Measurements from ENCODE around the gene IL17F.

The IL17F gene

DNA sequence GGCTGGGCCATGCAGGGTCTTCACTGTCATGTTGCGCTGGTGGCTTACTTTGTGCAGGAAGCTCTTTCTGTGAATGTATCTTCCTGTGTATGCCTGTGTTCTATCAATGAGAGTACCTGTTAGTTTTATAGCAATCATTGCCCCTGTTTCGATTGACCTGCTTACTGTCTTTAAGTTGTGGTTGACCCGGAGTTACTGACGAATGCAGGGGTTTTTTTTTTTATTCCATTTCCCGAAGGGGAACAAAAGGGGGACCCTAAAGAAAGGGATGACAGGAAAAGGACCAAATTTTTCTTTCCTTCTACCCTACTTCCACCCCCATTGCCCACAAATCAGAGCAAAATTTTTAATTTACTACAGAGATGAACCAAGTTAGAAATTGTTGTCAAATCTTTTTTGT lies at the start of gene IL17F:
TSS of gene IL17F (minus strand) at position 101 of the 400 bp plus-strand sequence. CDS start at position 30, 71 bp downstream.
- DNase-seq, result no peak

DNA sequence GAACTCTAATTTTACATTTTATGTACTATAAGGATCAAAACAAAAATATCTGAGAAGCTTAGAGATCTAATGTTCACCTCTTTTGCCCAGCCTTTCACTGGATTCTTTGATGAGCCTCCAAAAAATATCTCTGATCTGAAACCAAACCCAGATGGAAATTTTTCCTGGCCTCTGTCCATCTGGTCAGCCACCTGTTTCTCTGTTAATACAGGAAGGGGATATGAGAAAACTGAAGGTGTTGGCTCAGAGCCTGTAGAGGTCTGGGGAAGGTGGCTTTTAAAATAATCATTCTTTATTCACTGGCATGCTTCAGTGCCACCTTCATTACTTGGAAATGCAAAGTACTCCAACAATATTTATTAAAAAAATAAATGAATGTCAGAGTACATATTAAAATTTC lies 48.8 kb upstream of the IL17F start:
- DNase-seq, result peak; percentile 88

- DNase-seq, result no peak
These were observed 44.5 kb upstream of the IL17F start for GRCh38 chr6:52288841-52289240.

- no peak for DNase-seq
These were observed 43.9 kb upstream of the IL17F start for GRCh38 chr6:52288216-52288615.

DNA sequence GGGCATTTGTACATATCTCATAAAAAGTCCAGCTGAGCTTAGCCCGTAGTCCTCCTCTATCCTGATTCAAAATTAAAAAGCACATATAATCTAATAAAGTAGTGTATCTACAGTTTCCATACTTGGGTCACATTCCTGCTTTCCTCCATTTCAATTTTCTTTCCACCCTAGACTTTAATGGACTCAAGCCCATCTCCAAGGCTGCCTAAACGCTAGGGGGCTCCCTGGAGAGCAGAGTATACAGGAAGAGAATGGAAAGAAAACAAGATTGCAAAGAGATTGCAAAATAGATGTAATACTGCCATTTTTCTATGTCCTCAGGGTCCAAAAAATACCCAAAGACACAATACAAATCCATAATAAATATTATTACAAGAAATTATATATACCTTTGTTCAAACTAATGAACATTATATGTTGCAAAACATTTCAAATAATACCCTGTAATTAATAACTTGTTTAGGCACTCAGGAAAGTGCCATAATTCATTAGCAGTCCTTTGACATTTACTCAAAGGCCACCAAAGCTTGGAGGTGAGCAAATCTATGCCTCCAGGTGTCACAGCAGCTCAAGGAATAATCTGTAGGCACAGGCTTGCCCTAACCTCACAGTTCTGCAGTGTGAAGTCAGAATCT lies 42.6 kb upstream of the IL17F start:
- peak; percentile 72 for DNase-seq

DNA sequence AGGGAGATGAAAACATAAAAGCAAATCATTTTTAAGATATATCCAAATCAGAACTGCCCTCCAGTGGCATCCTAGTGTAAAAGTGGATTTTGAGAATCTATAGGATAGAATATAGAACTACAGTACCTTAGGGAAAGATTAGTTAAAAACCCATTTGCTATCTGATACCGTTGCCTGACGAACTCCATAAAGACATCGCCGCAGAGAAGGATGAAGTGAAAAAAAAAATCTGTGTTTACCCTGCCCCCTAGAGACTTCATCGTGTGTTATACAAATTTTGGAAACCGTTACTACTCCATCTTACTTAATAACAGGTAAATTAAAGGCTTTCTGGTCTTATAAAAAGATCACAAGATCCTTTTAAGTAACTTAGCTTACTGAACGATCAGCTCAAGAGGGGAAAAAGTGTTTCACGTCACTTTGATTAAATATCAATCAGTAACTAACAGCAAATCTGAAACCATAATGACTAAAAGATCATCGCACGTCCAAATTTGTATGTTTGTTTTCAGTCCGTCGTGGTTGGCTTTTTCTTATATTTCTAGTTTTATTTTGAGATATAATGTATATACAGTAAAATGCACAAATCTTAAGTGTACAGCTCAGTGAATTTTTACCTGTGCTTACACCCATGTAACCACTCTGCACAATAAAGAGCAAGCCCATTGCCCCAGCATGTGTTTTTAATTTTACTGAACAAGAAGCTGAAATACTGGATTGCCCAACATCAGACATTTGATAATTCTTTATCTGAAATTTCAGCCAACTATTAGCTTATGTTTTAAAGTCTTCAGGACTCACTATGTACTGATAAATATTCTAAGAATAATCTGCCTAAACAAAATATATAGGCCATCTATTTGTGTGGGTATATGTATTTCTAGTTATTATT lies 41.1 kb upstream of the IL17F start:
- DNase-seq, result peak; percentile 49

DNA sequence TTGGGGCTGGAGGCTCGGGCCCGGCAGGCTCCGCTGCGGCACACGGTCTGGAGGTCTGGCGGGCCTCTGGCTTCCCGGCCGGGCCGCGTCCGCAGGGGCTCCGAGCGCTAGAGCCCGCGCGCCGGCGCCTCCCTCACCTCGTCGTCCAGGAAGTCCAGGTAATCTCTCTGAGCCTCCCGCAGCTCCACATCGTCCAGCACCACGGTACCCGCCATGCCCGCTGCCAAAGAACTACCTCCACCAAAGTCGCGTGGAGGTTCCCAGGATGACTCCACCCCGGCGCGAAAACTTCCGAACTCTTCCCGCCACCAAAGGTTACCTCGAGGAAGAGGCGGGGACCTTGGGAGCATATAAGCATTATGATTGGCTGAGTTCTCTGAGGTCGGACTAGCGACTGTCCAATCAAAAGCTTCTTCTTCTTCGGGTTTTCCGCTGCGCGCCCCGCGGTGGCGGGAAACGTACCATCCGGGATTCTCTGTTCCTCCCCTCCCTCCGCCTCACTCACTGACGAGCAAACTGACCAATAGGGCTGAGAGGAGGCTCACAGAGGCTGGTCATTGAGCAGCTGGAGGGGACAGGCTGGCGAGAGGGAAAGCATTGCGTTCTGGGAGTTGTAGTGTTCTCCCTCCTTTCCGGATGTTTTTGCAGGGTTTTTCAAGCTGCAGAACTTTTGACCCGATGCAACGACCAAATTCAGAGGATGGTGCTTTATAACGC lies 40.3 kb upstream of the IL17F start, which contains the start of gene MCM3:
TSS of gene MCM3 (minus strand) at position 283 of the 717 bp plus-strand sequence. CDS start at position 215, 68 bp downstream.
- peak; percentile 99 for DNase-seq

DNA sequence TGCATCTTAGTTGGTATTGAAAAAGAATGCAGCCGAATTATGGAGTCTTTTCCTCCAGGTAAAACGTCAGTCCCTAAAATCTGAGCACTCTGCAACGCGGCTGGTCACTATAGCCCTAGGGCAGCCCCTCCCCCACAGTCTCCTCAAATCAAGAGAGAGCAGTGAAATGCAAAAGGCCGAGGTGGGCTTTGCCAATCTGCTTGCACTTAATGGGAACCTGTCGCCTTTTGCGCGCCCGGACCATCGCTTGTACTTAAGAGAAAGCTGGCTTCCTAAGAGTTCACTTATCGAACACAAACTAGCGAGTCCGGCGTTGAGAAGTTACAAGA lies 39.8 kb upstream of the IL17F start:
- peak; percentile 77 for DNase-seq

DNA sequence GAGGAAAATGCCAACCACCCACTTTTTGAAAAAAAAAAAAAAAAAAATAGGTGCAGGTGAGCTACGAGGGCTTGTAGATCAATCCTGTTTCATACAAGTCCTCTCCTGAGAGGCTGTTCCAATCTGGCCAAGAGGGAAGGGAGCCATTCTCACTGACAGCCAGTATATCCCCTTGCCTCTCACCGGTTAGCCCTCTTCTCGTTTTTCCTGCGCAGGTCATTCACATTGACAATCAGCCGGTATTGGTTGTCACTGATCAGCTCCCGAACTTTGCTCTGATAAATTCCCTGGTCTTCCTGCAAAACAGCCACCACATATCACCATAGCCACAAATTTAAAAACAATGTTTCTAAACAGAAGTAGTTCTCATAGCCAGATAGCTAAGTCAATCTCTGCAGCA lies 38.8 kb upstream of the IL17F start:
- no peak for DNase-seq

GRCh38 chr6:52276130-52276529 lies 31.8 kb upstream of the IL17F start:
- no peak for DNase-seq

DNA sequence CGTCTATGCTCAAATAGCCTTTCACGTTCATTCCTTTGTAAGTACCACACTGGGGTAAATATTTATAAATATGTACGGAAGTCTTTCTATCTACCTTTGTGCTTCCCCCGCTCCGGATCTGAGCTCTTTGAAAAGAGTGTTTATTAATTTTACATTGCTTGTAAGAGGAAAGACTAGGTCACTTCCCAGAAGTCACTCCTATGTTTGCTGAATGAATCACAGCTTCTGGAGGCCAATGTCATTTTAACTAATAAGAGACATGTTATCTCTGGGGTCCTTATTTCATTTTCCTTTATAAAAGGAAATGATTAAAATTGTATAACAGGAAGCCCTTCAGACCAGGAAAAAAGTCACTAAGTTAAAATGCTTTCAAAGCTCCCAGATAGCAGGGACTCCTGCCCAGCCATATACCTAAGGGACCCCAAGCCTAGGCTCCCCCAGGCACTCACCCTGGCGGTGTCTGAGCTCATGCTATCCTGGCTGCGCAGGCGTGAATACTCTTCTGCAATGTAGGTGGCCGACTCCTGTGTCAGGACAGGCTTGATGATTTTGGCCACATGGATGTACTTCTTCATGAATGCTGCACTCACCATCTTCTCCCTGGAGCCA lies 27.7 kb upstream of the IL17F start:
- DNase-seq, result no peak

DNA sequence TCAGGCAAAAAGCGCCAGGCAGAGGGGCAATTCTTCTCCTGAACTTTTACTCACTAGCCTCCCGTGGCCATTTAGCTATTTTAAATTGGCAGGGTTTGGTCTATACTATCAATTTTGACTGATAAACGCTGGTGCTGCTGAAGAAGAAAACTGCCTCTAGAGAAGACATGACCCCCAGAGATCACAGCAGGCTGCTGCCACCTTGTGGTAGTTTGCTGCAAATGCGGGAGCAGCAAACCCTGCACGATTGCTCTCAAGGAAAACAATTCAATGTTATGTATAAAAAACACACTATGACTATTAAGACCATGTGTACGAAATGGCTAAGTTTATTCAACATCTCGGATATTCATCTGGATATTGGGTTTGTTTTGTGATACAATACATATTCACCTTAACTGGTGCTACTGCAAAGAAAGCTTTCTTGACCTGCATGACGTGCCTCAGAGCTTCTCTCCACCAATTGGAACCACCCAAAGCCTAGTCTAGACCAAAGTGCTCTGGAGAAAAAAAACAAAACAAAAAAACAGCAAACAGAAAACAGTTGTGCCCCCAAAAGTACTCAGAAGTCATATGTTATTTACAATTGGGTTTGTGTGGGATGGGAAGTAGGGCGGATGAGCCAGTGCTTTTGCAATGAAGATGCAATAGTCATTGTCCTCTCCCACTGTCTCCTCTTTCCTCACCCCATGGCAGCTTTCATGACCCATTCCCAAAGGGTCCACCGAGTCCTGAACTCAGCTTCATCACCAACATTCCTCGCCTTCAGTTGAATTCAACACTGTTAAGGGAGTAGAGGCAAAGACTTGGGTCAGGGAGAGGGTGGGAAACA lies 19.6 kb upstream of the IL17F start:
- peak; percentile 71 for DNase-seq

DNA sequence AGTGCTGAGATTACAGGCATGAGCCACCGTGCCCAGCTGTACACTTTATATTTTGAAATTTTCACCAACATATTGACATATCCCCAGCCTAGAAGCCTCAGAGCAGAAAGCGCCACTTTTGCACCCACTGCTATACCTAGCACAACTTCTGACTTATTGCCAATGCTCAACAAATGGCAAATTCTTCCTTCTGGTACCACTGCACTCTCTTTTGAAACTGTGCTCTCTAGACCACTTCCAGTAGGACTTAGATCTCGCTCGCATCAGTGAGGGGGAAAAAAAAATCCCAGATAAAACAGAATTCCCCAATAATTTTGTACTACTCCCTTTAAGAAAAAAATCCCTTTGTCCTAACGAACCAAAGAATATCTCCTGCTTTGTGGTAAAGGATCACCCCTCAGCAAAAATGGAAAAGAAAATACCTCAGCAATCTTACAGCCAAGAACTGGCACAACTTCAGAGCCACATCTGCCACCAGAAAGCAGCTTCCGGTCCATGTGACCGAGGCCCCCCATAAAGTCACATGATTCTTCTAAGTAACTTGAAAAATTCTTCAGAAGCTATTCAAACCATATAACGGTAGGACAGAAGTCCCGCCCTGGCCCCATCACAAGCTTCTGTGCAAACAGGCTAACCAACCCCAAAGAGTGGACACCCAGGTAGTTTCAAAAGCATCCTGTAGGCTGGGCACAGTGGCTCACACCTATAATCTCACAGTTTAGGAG lies 18.5 kb upstream of the IL17F start:
- no peak for DNase-seq

DNA sequence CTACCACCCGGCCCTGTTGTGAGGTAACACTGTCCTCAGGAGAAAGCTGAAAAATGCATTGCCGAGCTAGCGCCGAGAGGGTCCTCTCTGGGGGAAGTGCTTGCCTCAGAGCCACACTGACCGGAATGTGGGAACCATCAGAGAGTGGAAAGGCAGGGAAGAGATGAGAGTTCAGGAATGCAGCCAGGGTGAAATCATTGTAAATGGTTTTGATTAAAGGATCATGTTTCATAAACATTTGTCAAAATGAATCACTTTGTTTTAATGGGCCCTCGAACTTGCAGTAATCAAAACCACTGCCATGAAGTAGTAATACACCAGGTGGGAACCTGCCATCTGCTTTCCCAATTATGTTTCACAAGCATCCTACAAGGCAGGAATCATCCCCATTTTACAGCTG lies 16.9 kb upstream of the IL17F start:
- DNase-seq, result no peak

- DNase-seq, result no peak
These were observed 16.3 kb upstream of the IL17F start for GRCh38 chr6:52260634-52261033.

- DNase-seq, result no peak
These were observed 11.1 kb upstream of the IL17F start for GRCh38 chr6:52255434-52255833.

- no peak for DNase-seq
These were observed 10.6 kb upstream of the IL17F start for GRCh38 chr6:52254731-52255378.

GRCh38 chr6:52253494-52253893 lies 9.2 kb upstream of the IL17F start:
- peak; percentile 43 for DNase-seq

- no peak for DNase-seq
These were observed 6.8 kb upstream of the IL17F start for GRCh38 chr6:52251113-52251512.

GRCh38 chr6:52249078-52249477 lies 4.8 kb upstream of the IL17F start:
- no peak for DNase-seq

DNA sequence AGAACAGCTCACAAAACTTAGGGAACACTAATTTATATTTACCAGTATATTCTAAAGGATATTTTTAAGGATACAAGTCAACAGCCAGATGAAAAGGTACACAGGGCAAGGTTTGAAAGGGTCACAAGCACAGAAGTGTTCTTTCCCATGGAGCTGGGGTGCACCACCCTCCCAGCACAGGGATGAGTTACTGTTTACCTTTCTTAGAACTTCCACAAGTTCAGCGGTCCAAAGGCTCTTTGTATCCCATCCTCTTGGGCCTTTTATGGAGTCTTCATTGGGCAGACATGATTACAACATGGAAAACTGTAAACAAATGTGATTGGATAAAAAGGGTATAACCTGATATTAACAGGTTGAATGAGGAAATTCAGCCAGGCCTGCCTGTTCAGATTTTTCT lies 1.1 kb upstream of the IL17F start:
- no peak for DNase-seq
